ENCODE measurements around the gene AFAP1L2. TPM values are rescaled to one million over a fixed set of nuclear protein-coding genes. Genes with fewer than 3 reads are reported as not detected.
"Not testable (repeated sequence)": the region's sequence is repeated elsewhere in the genome, so short reads cannot be mapped to it uniquely, and the experiment has no call there.

AFAP1L2 gene
- total RNA-seq, 1 donor from 2014 or later, result 4.8 TPM

GRCh38 chr10:114349522-114350215 is 54.6 kb downstream of the AFAP1L2 start:
- Histone ChIP-seq H2AFZ (replicated peaks) (no peak overlapping the region), H3K9me3 (ENCODE audit: low read depth) (no peaks in the 10 kb centered on the region), H3K4me2 (peak overlapping the region; percentile 68), H3F3A (ENCODE audit: low read depth) (peaks cover 27% of the 10 kb centered on the region), H3K27me3 (no peaks in the 10 kb centered on the region), H4K20me1 (ENCODE audit: low read depth) (no peaks in the 10 kb centered on the region), H3K27ac (peak overlapping the region; percentile 92), H3K9ac (no peak overlapping the region), H3K4me3 (no peak overlapping the region), H3K79me2 (ENCODE audit: low read depth) (no peaks in the 10 kb centered on the region), H3K36me3 (no peaks in the 10 kb centered on the region), H3K4me1 (peaks cover 32% of the 10 kb centered on the region)
- Mint-ChIP-seq H3K4me1 (peaks cover 65% of the 10 kb centered on the region), H3K27ac (peak overlapping the region; percentile 93), H3K9me3 (no peaks in the 10 kb centered on the region), H3K36me3 (no peaks in the 10 kb centered on the region), H3K27me3 (ENCODE audit: insufficient read depth, low read depth) (peaks cover 10% of the 10 kb centered on the region), H3K4me3 (peak overlapping the region; percentile 25)
- peak; percentile 34 for DNase-seq (ENCODE audit: low spot score)
- TF ChIP-seq, protein P1, sequence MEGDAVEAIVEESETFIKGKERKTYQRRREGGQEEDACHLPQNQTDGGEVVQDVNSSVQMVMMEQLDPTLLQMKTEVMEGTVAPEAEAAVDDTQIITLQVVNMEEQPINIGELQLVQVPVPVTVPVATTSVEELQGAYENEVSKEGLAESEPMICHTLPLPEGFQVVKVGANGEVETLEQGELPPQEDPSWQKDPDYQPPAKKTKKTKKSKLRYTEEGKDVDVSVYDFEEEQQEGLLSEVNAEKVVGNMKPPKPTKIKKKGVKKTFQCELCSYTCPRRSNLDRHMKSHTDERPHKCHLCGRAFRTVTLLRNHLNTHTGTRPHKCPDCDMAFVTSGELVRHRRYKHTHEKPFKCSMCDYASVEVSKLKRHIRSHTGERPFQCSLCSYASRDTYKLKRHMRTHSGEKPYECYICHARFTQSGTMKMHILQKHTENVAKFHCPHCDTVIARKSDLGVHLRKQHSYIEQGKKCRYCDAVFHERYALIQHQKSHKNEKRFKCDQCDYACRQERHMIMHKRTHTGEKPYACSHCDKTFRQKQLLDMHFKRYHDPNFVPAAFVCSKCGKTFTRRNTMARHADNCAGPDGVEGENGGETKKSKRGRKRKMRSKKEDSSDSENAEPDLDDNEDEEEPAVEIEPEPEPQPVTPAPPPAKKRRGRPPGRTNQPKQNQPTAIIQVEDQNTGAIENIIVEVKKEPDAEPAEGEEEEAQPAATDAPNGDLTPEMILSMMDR (IDR thresholded peaks at IDR 0.05), result no peak
- TF ChIP-seq EZH2phosphoT487 (IDR thresholded peaks at IDR 0.05), result no peak
- no peak for TF ChIP-seq EZH2 (IDR thresholded peaks at IDR 0.05)

- not testable (repeated sequence) for H3K36me3 ChIP-seq; H3K27ac Mint-ChIP-seq; H3K4me2 ChIP-seq; DNase-seq (ENCODE audit: low spot score); H3K9me3 ChIP-seq (ENCODE audit: low read depth); H3K79me2 ChIP-seq (ENCODE audit: low read depth); H3K4me3 Mint-ChIP-seq; H3K9me3 Mint-ChIP-seq; H3K36me3 Mint-ChIP-seq; H4K20me1 ChIP-seq (ENCODE audit: low read depth); H3K27me3 ChIP-seq; H3K4me3 ChIP-seq; H3K9ac ChIP-seq; H2AFZ ChIP-seq (replicated peaks); H3K27ac ChIP-seq; H3K27me3 Mint-ChIP-seq (ENCODE audit: insufficient read depth, low read depth)
- H3K4me1 Mint-ChIP-seq, result peaks cover 71% of the 10 kb centered on the region
- Histone ChIP-seq H3K4me1 (peaks cover 38% of the 10 kb centered on the region), H3F3A (ENCODE audit: low read depth) (peaks cover 27% of the 10 kb centered on the region)
Measured at GRCh38 chr10:114349071-114349470, 55.2 kb downstream of the AFAP1L2 start.

GRCh38 chr10:114347791-114348190 is 56.5 kb downstream of the AFAP1L2 start:
- no peak overlapping the region for H3K4me3 ChIP-seq
- Mint-ChIP-seq H3K9me3 (no peaks in the 10 kb centered on the region), H3K27ac (peak overlapping the region; percentile 35), H3K27me3 (ENCODE audit: insufficient read depth, low read depth) (peaks cover 6% of the 10 kb centered on the region), H3K4me1 (peaks cover 76% of the 10 kb centered on the region), H3K4me3 (no peak overlapping the region), H3K36me3 (no peaks in the 10 kb centered on the region)
- no peak for TF ChIP-seq EZH2phosphoT487 (IDR thresholded peaks at IDR 0.05)
- no peak for TF ChIP-seq EZH2 (IDR thresholded peaks at IDR 0.05)
- TF ChIP-seq, protein P1 (IDR thresholded peaks at IDR 0.05), result no peak
- H3K4me2 ChIP-seq, result no peak overlapping the region
- no peak overlapping the region for H3K27ac ChIP-seq
- H3K9ac ChIP-seq, result no peak overlapping the region
- no peaks in the 10 kb centered on the region for H4K20me1 ChIP-seq (ENCODE audit: low read depth)
- no peaks in the 10 kb centered on the region for H3K79me2 ChIP-seq (ENCODE audit: low read depth)
- peaks cover 47% of the 10 kb centered on the region for H3K4me1 ChIP-seq
- H2AFZ ChIP-seq (replicated peaks), result no peak overlapping the region
- H3F3A ChIP-seq (ENCODE audit: low read depth), result peaks cover 27% of the 10 kb centered on the region
- no peaks in the 10 kb centered on the region for H3K27me3 ChIP-seq
- no peaks in the 10 kb centered on the region for H3K9me3 ChIP-seq (ENCODE audit: low read depth)
- no peaks in the 10 kb centered on the region for H3K36me3 ChIP-seq
- no peak for DNase-seq (ENCODE audit: low spot score)

DNA sequence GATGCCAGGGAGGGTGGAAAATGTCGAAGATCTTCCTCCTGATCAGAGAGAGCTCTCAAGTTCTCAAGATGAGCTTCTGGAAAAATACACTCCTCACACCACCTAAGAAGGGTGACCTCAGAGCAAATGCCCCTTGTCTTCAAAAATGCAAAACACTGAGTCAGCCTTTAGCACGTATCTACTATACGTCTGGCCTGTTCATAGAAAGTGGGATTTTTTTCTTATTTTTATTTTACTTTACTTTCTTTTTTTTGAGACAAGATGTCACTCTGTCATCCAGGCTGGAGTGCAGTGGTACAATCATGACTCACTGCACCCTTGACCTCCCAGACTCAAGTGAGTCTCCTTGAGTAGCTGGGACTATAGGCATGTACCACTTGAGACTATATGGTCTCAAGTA is 57.1 kb downstream of the AFAP1L2 start:
- no peak overlapping the region for H3K9ac ChIP-seq
- no peak for DNase-seq (ENCODE audit: low spot score)
- TF ChIP-seq EZH2phosphoT487 (IDR thresholded peaks at IDR 0.05), result no peak
- TF ChIP-seq EZH2 (IDR thresholded peaks at IDR 0.05), result no peak
- no peaks in the 10 kb centered on the region for H3K27me3 ChIP-seq
- H3K36me3 Mint-ChIP-seq, result no peaks in the 10 kb centered on the region
- H3K4me3 Mint-ChIP-seq, result no peak overlapping the region
- no peak overlapping the region for H2AFZ ChIP-seq (replicated peaks)
- peaks cover 47% of the 10 kb centered on the region for H3K4me1 ChIP-seq
- no peaks in the 10 kb centered on the region for H3K79me2 ChIP-seq (ENCODE audit: low read depth)
- H3K4me1 Mint-ChIP-seq, result peaks cover 72% of the 10 kb centered on the region
- no peaks in the 10 kb centered on the region for H4K20me1 ChIP-seq (ENCODE audit: low read depth)
- H3K4me3 ChIP-seq, result no peak overlapping the region
- H3K9me3 ChIP-seq (ENCODE audit: low read depth), result no peaks in the 10 kb centered on the region
- peaks cover 6% of the 10 kb centered on the region for H3K27me3 Mint-ChIP-seq (ENCODE audit: insufficient read depth, low read depth)
- H3K4me2 ChIP-seq, result no peak overlapping the region
- no peaks in the 10 kb centered on the region for H3K36me3 ChIP-seq
- H3K27ac ChIP-seq, result no peak overlapping the region
- H3K27ac Mint-ChIP-seq, result peak overlapping the region; percentile 15
- H3F3A ChIP-seq (ENCODE audit: low read depth), result peaks cover 27% of the 10 kb centered on the region
- no peaks in the 10 kb centered on the region for H3K9me3 Mint-ChIP-seq

All from neural progenitor cell (in vitro differentiated cells).